Endothelial cell of umbilical vein (primary cell): Measurements from ENCODE around the gene SIVA1. TPM values are rescaled to one million over a fixed set of nuclear protein-coding genes. Genes with fewer than 3 reads are reported as not detected.

ENCODE experiments used
- BruUV-seq: library from RNA; stranded (reverse); fragments of 400-500 nt; replicated peaks from 2 replicates; lab custom pipeline; 2021; lab: Mats Ljungman, UMichigan
- CTCF ChIA-PET: fragments of 300-600, 350-600 bp; sonication (Branson Sonifier 250); formaldehyde crosslinking; loops from one replicate; lab custom pipeline; 2021; ENCODE audit warnings: antibody characterized with exemption, inconsistent platforms; lab: Charles Lee
- POLR2A ChIA-PET: fragments of 300-600, 350-600 bp; sonication (Branson Sonifier 250); formaldehyde crosslinking; loops from one replicate; lab custom pipeline; 2021; ENCODE audit warnings: antibody characterized with exemption, inconsistent platforms; lab: Charles Lee
- DNase-seq: peaks from one replicate; pipeline ENCODE4 v3.0.0-alpha.2; 2011; ENCODE audit warnings: low read depth, low spot score
- FAIRE-seq: peaks from 2 replicates; lab custom pipeline; 2011; peaks lifted over from hg19 to GRCh38; lab: Jason Lieb, UNC
- H2AFZ ChIP-seq: 2 replicates; pipeline ENCODE4 v1.6.0; 2012; ENCODE audit warnings: low read depth, low read length, control low read depth, inconsistent platforms
- H3K27ac ChIP-seq: 2 replicates; pipeline ENCODE4 v1.5.1; 2011; ENCODE audit warnings: low read depth, mild to moderate bottlenecking, control low read depth, low read length, moderate library complexity; ENCODE audit not compliant: insufficient read depth
- H3K27me3 ChIP-seq, 2 experiments: 2 replicates each; pipeline versions ENCODE4 v1.6.0 to v1.6.1; 2011; ENCODE audit warnings: low read length in 2 of 2, mixed read lengths in 1 of 2; ENCODE audit not compliant: control insufficient read depth in 2 of 2, insufficient read depth in 2 of 2
- H3K36me3 ChIP-seq, 2 experiments: 2 replicates in 1 of 2; 3 replicates in 1 of 2; pipeline ENCODE4 v1.5.1; 2011; ENCODE audit warnings: low read length in 2 of 2, mild to moderate bottlenecking in 1 of 2, moderate library complexity in 1 of 2; ENCODE audit not compliant: control insufficient read depth in 2 of 2, insufficient read depth in 2 of 2; ENCODE audit errors: extremely low read depth in 1 of 2
- H3K4me1 ChIP-seq: 3 replicates; pipeline ENCODE4 v1.5.1; 2011; ENCODE audit warnings: mild to moderate bottlenecking, low read length; ENCODE audit not compliant: control insufficient read depth, insufficient read depth; ENCODE audit errors: extremely low read depth
- H3K4me2 ChIP-seq: 2 replicates; pipeline ENCODE4 v1.6.1; 2011; ENCODE audit warnings: low read length, control low read depth, mixed read lengths; ENCODE audit not compliant: insufficient read depth
- H3K4me3 ChIP-seq, 3 experiments: fragments of 200-600 bp in 1 of 3; sonication (generic), shearing (Covaris generic) in 1 of 3; replicated peaks in 1 of 3; 2 replicates each; pipeline ENCODE4 v1.5.1; 2011 to 2016; ENCODE audit warnings: control low read depth in 3 of 3, low read length in 3 of 3, mild to moderate bottlenecking in 2 of 3, inconsistent platforms in 1 of 3, low read depth in 1 of 3, moderate library complexity in 1 of 3; ENCODE audit not compliant: insufficient read depth in 1 of 3
- H3K79me2 ChIP-seq: 2 replicates; pipeline ENCODE4 v1.6.0; 2012; ENCODE audit warnings: low read length, inconsistent platforms; ENCODE audit not compliant: control insufficient read depth, insufficient read depth
- H3K9ac ChIP-seq: replicated peaks from 2 replicates; pipeline ENCODE3; 2011; ENCODE audit warnings: low read length, control low read depth; ENCODE audit not compliant: insufficient read depth; ENCODE audit errors: extremely low read depth
- H3K9me1 ChIP-seq: replicated peaks from 3 replicates; pipeline ENCODE4 v1.6.0; 2011; ENCODE audit warnings: mild to moderate bottlenecking, low read length; ENCODE audit not compliant: control insufficient read depth, insufficient read depth; ENCODE audit errors: extremely low read depth
- H3K9me3 ChIP-seq: replicated peaks from 2 replicates; pipeline ENCODE4 v1.5.1; 2012; ENCODE audit warnings: low read length, inconsistent platforms; ENCODE audit not compliant: control insufficient read depth, insufficient read depth
- H4K20me1 ChIP-seq: replicated peaks from 2 replicates; pipeline ENCODE3; 2011; ENCODE audit warnings: mild to moderate bottlenecking, low read length; ENCODE audit not compliant: control insufficient read depth, insufficient read depth; ENCODE audit errors: extremely low read depth
- EZH2 ChIP-seq: IDR thresholded peaks from 2 replicates; pipeline ENCODE4 v1.6.1; 2012; ENCODE audit warnings: borderline replicate concordance, low read depth, mild to moderate bottlenecking, moderate library complexity, low read length, inconsistent platforms; ENCODE audit not compliant: severe bottlenecking
- FOS ChIP-seq: IDR thresholded peaks from 2 replicates; pipeline ENCODE4 v1.6.1; 2011; ENCODE audit warnings: mild to moderate bottlenecking, low read length, moderate library complexity, borderline replicate concordance; ENCODE audit not compliant: insufficient read depth
- GATA2 ChIP-seq: IDR thresholded peaks from 2 replicates; pipeline ENCODE4 v1.7.0; 2011; ENCODE audit warnings: low read depth, mild to moderate bottlenecking, moderate library complexity, mixed read lengths, low read length; ENCODE audit not compliant: insufficient read length, insufficient read depth
- JUN ChIP-seq: IDR thresholded peaks from 2 replicates; pipeline ENCODE4 v1.6.1; 2011; ENCODE audit warnings: borderline replicate concordance, low read depth; ENCODE audit not compliant: insufficient read length, insufficient read depth
- MAX ChIP-seq: IDR thresholded peaks from 2 replicates; pipeline ENCODE4 v1.6.1; 2011; ENCODE audit not compliant: insufficient read depth, insufficient read length
- MYC ChIP-seq: IDR thresholded peaks from one replicate; pipeline ENCODE4 v1.6.1; 2011; ENCODE audit warnings: mild to moderate bottlenecking, low read depth, low read length
- POLR2A ChIP-seq: IDR thresholded peaks from 2 replicates; pipeline ENCODE4 v1.6.1; 2012; ENCODE audit warnings: low read depth, mild to moderate bottlenecking, control low read depth, low read length
- POLR2AphosphoS5 ChIP-seq: IDR thresholded peaks from 2 replicates; pipeline ENCODE4 v1.6.1; 2012; ENCODE audit warnings: low read depth, mild to moderate bottlenecking, control low read depth, low read length, moderate library complexity; ENCODE audit not compliant: insufficient read depth
- dilution Hi-C: fragments of 300-500 bp; cut with MboI; formaldehyde crosslinking; loops from one replicate; pipeline ENCODE4 v1.15.0; 2019; ENCODE audit warnings: low sequenced_read_pairs; ENCODE audit not compliant: extremely low pct_ligation_motif_present
- intact Hi-C: fragments of 100-400 bp; cut with micrococcal nuclease; formaldehyde crosslinking; loops from one replicate; pipeline ENCODE4 v1.10.0; 2022
- polyA plus RNA-seq, 4 experiments: library from polyadenylated mRNA; depleted of rRNA in 3 of 4; stranded (reverse) in 3 of 4; unstranded in 1 of 4; fragments of >200 nt; gene quantifications; 2 replicates each; pipeline versions ENCODE4 v1.2.1 to v1.2.3, GENCODE V29; 2011 to 2012; ENCODE audit warnings: missing spikeins in 1 of 4
- total RNA-seq: library from RNA; stranded (reverse); gene quantifications from 2 replicates; pipeline ENCODE4 v1.2.3, GENCODE V29; 2021
- TF ChIP-seq, protein P1 (sequence below), 2 donors: IDR thresholded peaks; 1 replicate in 1 of 2; 2 replicates in 1 of 2; pipeline ENCODE4 v1.5.1; 2011; ENCODE audit warnings: low read length in 2 of 2, mild to moderate bottlenecking in 2 of 2, moderate library complexity in 2 of 2, control low read depth in 1 of 2, inconsistent platforms in 1 of 2, low read depth in 1 of 2; ENCODE audit not compliant: insufficient read depth in 1 of 2; ENCODE audit errors: extremely low read depth in 1 of 2

SIVA1 gene
- total and polyA plus RNA-seq, 2 donors (not counting 3 experiments of a cell fraction or from before 2014, with no cell fraction given), result 101 to 299 TPM

DNA sequence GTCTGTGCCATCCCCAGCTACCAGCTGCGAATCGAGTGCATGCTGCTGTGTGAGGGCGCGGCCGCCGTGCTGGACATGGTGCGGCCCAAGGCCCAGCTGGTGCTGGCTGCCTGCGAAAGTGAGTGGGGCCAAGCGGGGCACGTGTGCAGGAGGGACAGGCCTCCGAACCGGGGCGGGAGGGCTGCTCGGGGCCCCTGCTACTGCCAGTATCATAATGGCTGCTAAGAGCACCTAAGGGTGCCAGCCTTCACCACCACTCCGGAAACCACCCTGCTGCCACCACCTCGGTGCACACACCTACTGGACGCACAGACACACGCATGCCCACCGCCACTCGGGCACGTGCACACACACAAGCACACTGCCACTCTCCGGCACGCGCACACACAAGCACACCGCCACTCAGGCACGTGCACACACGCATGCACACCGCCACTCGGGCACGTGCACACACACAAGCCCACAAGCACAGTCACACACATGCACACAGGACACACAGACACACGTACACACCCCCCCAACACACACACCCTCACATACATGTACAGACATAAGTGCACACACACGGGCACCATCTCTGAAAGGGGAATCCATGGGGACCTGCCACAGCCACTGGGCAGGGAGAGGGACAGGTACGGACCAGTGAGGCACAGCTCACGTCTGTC, 42.7 kb upstream of the SIVA1 start:
- BruUV-seq, result no TSS peak
- POLR2A ChIA-PET, result no interaction called here
- CTCF ChIA-PET, result interaction anchor here (1.3 to 1.8 kb wide), 2 partner anchors 58 to 59 kb away, joined by 3 to 13 read pairs; no protein-coding TSS in a partner anchor

More for the DNA sequence above, 42.7 kb upstream of the SIVA1 start:
- no peaks in the 10 kb centered on the region for H4K20me1 ChIP-seq
- dilution Hi-C loops (no loop called here), intact Hi-C loops (no loop called here)
- no peaks in the 10 kb centered on the region for H3K4me1 ChIP-seq
- FAIRE-seq (no peak), DNase-seq (no peak)
- H3K4me3 ChIP-seq, result no peak overlapping the region
- no peaks in the 10 kb centered on the region for H3K79me2 ChIP-seq
- no peaks in the 10 kb centered on the region for H3K9me1 ChIP-seq
- H3K36me3 ChIP-seq, result peaks cover 13 to 41% of the 10 kb centered on the region in 2 experiments
- no peak overlapping the region for H3K4me2 ChIP-seq
- no peak overlapping the region for H3K27ac ChIP-seq
- TF ChIP-seq MAX, result no peak
- TF ChIP-seq, protein P1, sequence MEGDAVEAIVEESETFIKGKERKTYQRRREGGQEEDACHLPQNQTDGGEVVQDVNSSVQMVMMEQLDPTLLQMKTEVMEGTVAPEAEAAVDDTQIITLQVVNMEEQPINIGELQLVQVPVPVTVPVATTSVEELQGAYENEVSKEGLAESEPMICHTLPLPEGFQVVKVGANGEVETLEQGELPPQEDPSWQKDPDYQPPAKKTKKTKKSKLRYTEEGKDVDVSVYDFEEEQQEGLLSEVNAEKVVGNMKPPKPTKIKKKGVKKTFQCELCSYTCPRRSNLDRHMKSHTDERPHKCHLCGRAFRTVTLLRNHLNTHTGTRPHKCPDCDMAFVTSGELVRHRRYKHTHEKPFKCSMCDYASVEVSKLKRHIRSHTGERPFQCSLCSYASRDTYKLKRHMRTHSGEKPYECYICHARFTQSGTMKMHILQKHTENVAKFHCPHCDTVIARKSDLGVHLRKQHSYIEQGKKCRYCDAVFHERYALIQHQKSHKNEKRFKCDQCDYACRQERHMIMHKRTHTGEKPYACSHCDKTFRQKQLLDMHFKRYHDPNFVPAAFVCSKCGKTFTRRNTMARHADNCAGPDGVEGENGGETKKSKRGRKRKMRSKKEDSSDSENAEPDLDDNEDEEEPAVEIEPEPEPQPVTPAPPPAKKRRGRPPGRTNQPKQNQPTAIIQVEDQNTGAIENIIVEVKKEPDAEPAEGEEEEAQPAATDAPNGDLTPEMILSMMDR (IDR thresholded peaks at IDR 0.05; ENCODE audit: extremely low read depth in 1 of 2, insufficient read depth in 1 of 2, low read depth in 1 of 2, low read length in 2 of 2), result no peak
- no peak for TF ChIP-seq GATA2
- TF ChIP-seq POLR2A, result no peak
- TF ChIP-seq JUN, result no peak
- TF ChIP-seq POLR2AphosphoS5, result no peak
- TF ChIP-seq MYC, result no peak
- no peak for TF ChIP-seq FOS
- no peak for TF ChIP-seq EZH2
- no peaks in the 10 kb centered on the region for H3K9me3 ChIP-seq
- no peak overlapping the region for H2AFZ ChIP-seq
- H3K9ac ChIP-seq, result no peak overlapping the region
- no peaks in the 10 kb centered on the region for H3K27me3 ChIP-seq
